ENCODE data around the gene GFM1. TPM values are rescaled to one million over a fixed set of nuclear protein-coding genes. Genes with fewer than 3 reads are reported as not detected.
"Not testable (repeated sequence)": the region's sequence is repeated elsewhere in the genome, so short reads cannot be mapped to it uniquely, and the experiment has no call there.

Gene GFM1
- total RNA-seq, 1 donor from 2014 or later: 60.1 TPM

- intact Hi-C loops (cut with DNase I): no loop called here
- ATAC-seq (no peak), DNase-seq (ENCODE audit: missing footprints) (no peak)
These were observed 24.2 kb downstream of the GFM1 start for GRCh38 chr3:158668506-158668905.

GRCh38 chr3:158671821-158672214 is 27.5 kb downstream of the GFM1 start:
- DNase-seq (ENCODE audit: missing footprints) (no peak), ATAC-seq (no peak)
- intact Hi-C loops (cut with DNase I): loop anchor here (5.0 to 10.0 kb wide), 2 partner anchors 53 to 120 kb away; no protein-coding TSS in a partner anchor

- ATAC-seq (peak; percentile 98), DNase-seq (ENCODE audit: missing footprints) (peak; percentile 91)
- intact Hi-C loops (cut with DNase I): loop anchor here (5.0 to 10.0 kb wide), 2 partner anchors 52 to 120 kb away; no protein-coding TSS in a partner anchor
These were observed 28.2 kb downstream of the GFM1 start, which contains the start of gene LXN for GRCh38 chr3:158672215-158673176. TSS of gene LXN (minus strand) at chr3:158672648. CDS start at chr3:158672478, 170 bp downstream.

GRCh38 chr3:158678687-158679086 is 34.4 kb downstream of the GFM1 start:
- ATAC-seq (no peak), DNase-seq (ENCODE audit: missing footprints) (no peak)
- intact Hi-C loops (cut with DNase I): loop anchor here (10.0 kb wide), 1 partner anchor 46 kb away; no protein-coding TSS in a partner anchor

GRCh38 chr3:158679547-158680000 is 35.2 kb downstream of the GFM1 start:
- DNase-seq (ENCODE audit: missing footprints) (no peak), ATAC-seq (no peak)
- intact Hi-C loops (cut with DNase I): loop anchor here (10.0 kb wide), 1 partner anchor 45 kb away; no protein-coding TSS in a partner anchor

- ATAC-seq (no peak), DNase-seq (ENCODE audit: missing footprints) (no peak)
- intact Hi-C loops (cut with DNase I): no loop called here
These were observed 36.5 kb downstream of the GFM1 start for GRCh38 chr3:158680861-158681260.

- DNase-seq (ENCODE audit: missing footprints): no peak
- intact Hi-C loops (cut with DNase I): no loop called here
- ATAC-seq: no peak
These were observed 39.1 kb downstream of the GFM1 start for GRCh38 chr3:158683230-158683962.

- intact Hi-C loops (cut with DNase I): no loop called here
- DNase-seq (ENCODE audit: missing footprints) (no peak), ATAC-seq (no peak)
These were observed 40.8 kb downstream of the GFM1 start for GRCh38 chr3:158685159-158685558.

- DNase-seq (ENCODE audit: missing footprints); ATAC-seq; intact Hi-C loops (cut with DNase I): not testable (repeated sequence)
These were observed 49.6 kb downstream of the GFM1 start for GRCh38 chr3:158693866-158694456.

- intact Hi-C loops (cut with DNase I): no loop called here
- DNase-seq (ENCODE audit: missing footprints) (no peak), ATAC-seq (no peak)
These were observed 52.3 kb downstream of the GFM1 start for GRCh38 chr3:158696618-158697017.

- no peak for ATAC-seq
- intact Hi-C loops (cut with DNase I): no loop called here
- no peak for DNase-seq (ENCODE audit: missing footprints)
These were observed 56.2 kb downstream of the GFM1 start for GRCh38 chr3:158700559-158700958.

- DNase-seq (ENCODE audit: missing footprints): no peak
- intact Hi-C loops (cut with DNase I): no loop called here
- ATAC-seq: no peak
These were observed 57.2 kb downstream of the GFM1 start for GRCh38 chr3:158701420-158702065.

- no peak for ATAC-seq
- DNase-seq (ENCODE audit: missing footprints): no peak
- intact Hi-C loops (cut with DNase I): no loop called here
These were observed 58.6 kb downstream of the GFM1 start for GRCh38 chr3:158702815-158703481.

GRCh38 chr3:158703566-158703965 is 59.2 kb downstream of the GFM1 start:
- DNase-seq (ENCODE audit: missing footprints): no peak
- intact Hi-C loops (cut with DNase I): no loop called here
- no peak for ATAC-seq

GRCh38 chr3:158709666-158710083 is 65.3 kb downstream of the GFM1 start:
- DNase-seq (ENCODE audit: missing footprints): no peak
- intact Hi-C loops (cut with DNase I): no loop called here
- no peak for ATAC-seq

- intact Hi-C loops (cut with DNase I): no loop called here
- DNase-seq (ENCODE audit: missing footprints): no peak
- no peak for ATAC-seq
These were observed 66.3 kb downstream of the GFM1 start for GRCh38 chr3:158710601-158711000.

GRCh38 chr3:158711886-158712285 is 67.6 kb downstream of the GFM1 start:
- DNase-seq (ENCODE audit: missing footprints) (no peak), ATAC-seq (peak; percentile 38)
- intact Hi-C loops (cut with DNase I): no loop called here

GRCh38 chr3:158712443-158712842 is 68.1 kb downstream of the GFM1 start:
- ATAC-seq (no peak), DNase-seq (ENCODE audit: missing footprints) (no peak)
- intact Hi-C loops (cut with DNase I): no loop called here

Data from Right ventricle myocardium inferior (tissue), 1 donor.